ENCODE measurements around the gene MNX1. TPM values are rescaled to one million over a fixed set of nuclear protein-coding genes. Genes with fewer than 3 reads are reported as not detected.

The MNX1 gene
- total and polyA plus RNA-seq, 2 of the 4 experiments (the other 2 are of a cell fraction): not detected

- H3K27ac ChIP-seq (ENCODE audit: insufficient read depth, low read length): no peak overlapping the region
- no peak overlapping the region for H2AK5ac ChIP-seq (ENCODE audit: low read depth, low read length)
- intact Hi-C loops (cut with micrococcal nuclease) (no loop called here), in situ Hi-C loops (cut with MboI; ENCODE audit: low sequenced_read_pairs) (no loop called here), dilution Hi-C loops (cut with HindIII; ENCODE audit: low sequenced_read_pairs, unreplicated experiment) (no loop called here)
- H2BK20ac ChIP-seq (ENCODE audit: low read depth, low read length): no peak overlapping the region
- H4K20me1 ChIP-seq (ENCODE audit: insufficient read depth, low read length): no peaks in the 10 kb centered on the region
- no peak overlapping the region for H4K91ac ChIP-seq (ENCODE audit: insufficient read depth, low read depth, low read length)
- no peak overlapping the region for H2BK5ac ChIP-seq (ENCODE audit: low read depth, low read length, poor library complexity, severe bottlenecking)
- POLR2A ChIA-PET (ENCODE audit: unreplicated experiment): no interaction called here
- H3K14ac ChIP-seq (replicated peaks; ENCODE audit: low read depth, low read length): no peak overlapping the region
- no peaks in the 10 kb centered on the region for H3K9me1 ChIP-seq (ENCODE audit: insufficient read depth, low read length)
- H4K5ac ChIP-seq (ENCODE audit: low read depth, low read length): no peak overlapping the region
- H3K23ac ChIP-seq (ENCODE audit: low read depth, low read length): no peak overlapping the region
- H3K18ac ChIP-seq (ENCODE audit: low read depth, low read length): no peak overlapping the region
- H2AK9ac ChIP-seq (replicated peaks; ENCODE audit: low read depth, low read length, poor library complexity): no peak overlapping the region
- no peak overlapping the region for H2BK120ac ChIP-seq (ENCODE audit: low read depth, low read length)
- ATAC-seq (ENCODE audit: low read depth): no peak
- no peak for TF ChIP-seq FOS (IDR thresholded peaks at IDR 0.05; ENCODE audit: low read depth, low read length)
- no peak for TF ChIP-seq SMC3 (IDR thresholded peaks at IDR 0.05; ENCODE audit: low read depth, low read length)
- TF ChIP-seq BHLHE40 (IDR thresholded peaks at IDR 0.05; ENCODE audit: low read depth, low read length): no peak
- no peak for TF ChIP-seq ELK1 (IDR thresholded peaks at IDR 0.05; ENCODE audit: borderline replicate concordance, low read depth, low read length)
- TF ChIP-seq MAFK (IDR thresholded peaks at IDR 0.05; ENCODE audit: low read depth, low read length): no peak
- no peak for TF ChIP-seq RCOR1 (IDR thresholded peaks at IDR 0.05; ENCODE audit: insufficient replicate concordance, low read length)
- no peak for TF ChIP-seq USF2 (IDR thresholded peaks at IDR 0.05; ENCODE audit: low read depth, low read length)
- no peak for TF ChIP-seq MAZ (IDR thresholded peaks at IDR 0.05; ENCODE audit: borderline replicate concordance, low read depth, low read length)
- TF ChIP-seq RFX5 (IDR thresholded peaks at IDR 0.05; ENCODE audit: low read depth, low read length): no peak
- TF ChIP-seq CEBPB (IDR thresholded peaks at IDR 0.05; ENCODE audit: low read depth, low read length): no peak
- TF ChIP-seq POLR2A (IDR thresholded peaks at IDR 0.05; ENCODE audit: low read depth, low read length): no peak
- BruUV-seq (replicated peaks): no TSS peak
- H3K79me1 ChIP-seq (ENCODE audit: low read depth in 1 of 2, low read length in 2 of 2): no peaks in the 10 kb centered on the region
- peaks cover 17% of the 10 kb centered on the region for H3K27me3 ChIP-seq (ENCODE audit: control insufficient read depth, insufficient read depth, low read length)
- H4K8ac ChIP-seq (ENCODE audit: low read depth in 2 of 2, low read length in 2 of 2): no peak overlapping the region
- H3K4me2 ChIP-seq (ENCODE audit: low read depth, low read length): no peak overlapping the region
- no peak overlapping the region for H3K56ac ChIP-seq (ENCODE audit: extremely low read depth, insufficient read depth, low read length)
- 91% methylated on average over 3 of the region's 5 CpGs; no CpG with 5 or more reads in 1 of the 2 experiments for WGBS, 2 experiments (ENCODE audit: extremely low coverage in 2 of 2, insufficient read length in 1 of 2)
- no peak overlapping the region for H3K4me3 ChIP-seq (ENCODE audit: insufficient read depth, low read depth, low read length)
- no peak overlapping the region for H3K9ac ChIP-seq (ENCODE audit: low read depth, low read length)
- CTCF ChIA-PET: no interaction called here
- no peak overlapping the region for H2BK15ac ChIP-seq (ENCODE audit: low read depth, low read length)
- H2AFZ ChIP-seq (replicated peaks; ENCODE audit: low read length, poor library complexity): no peak overlapping the region
- DNase-seq: no peak
- no peak overlapping the region for H3K4ac ChIP-seq (ENCODE audit: low read depth, low read length)
- H3K9me3 ChIP-seq (ENCODE audit: control insufficient read depth, insufficient read depth, low read length): no peaks in the 10 kb centered on the region
- no peaks in the 10 kb centered on the region for H3K4me1 ChIP-seq (ENCODE audit: control insufficient read depth, insufficient read depth, low read length)
- H3K36me3 ChIP-seq (ENCODE audit: control insufficient read depth, insufficient read depth, low read length): no peaks in the 10 kb centered on the region
Observed at GRCh38 chr7:157053118-157053517, 42.7 kb upstream of the MNX1 start.

Measured in IMR-90 (cell line).